Measurements from ENCODE around the gene RNF38.
"Not testable (repeated sequence)": the region's sequence is repeated elsewhere in the genome, so short reads cannot be mapped to it uniquely, and the experiment has no call there.

DNA sequence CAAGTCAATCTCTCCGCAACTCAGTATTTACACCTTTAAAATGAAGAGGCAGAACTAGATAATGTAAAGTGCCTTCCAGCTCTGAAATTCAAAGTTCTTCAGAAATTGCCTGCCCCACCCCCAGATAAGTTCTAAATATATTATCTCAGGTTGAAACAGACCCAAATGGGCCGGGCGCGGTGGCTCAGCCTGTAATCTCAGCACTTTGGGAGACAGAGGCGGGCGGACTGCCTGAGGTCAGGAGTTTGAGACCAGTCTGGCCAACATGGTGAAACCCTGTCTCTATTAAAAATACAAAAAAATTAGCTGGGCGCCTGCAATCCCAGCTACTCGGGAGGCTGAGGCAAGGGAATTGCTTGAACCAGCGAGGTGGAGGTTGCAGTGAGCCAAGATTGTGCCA, 48.5 kb upstream of the RNF38 start:
- TF ChIP-seq, protein P1, sequence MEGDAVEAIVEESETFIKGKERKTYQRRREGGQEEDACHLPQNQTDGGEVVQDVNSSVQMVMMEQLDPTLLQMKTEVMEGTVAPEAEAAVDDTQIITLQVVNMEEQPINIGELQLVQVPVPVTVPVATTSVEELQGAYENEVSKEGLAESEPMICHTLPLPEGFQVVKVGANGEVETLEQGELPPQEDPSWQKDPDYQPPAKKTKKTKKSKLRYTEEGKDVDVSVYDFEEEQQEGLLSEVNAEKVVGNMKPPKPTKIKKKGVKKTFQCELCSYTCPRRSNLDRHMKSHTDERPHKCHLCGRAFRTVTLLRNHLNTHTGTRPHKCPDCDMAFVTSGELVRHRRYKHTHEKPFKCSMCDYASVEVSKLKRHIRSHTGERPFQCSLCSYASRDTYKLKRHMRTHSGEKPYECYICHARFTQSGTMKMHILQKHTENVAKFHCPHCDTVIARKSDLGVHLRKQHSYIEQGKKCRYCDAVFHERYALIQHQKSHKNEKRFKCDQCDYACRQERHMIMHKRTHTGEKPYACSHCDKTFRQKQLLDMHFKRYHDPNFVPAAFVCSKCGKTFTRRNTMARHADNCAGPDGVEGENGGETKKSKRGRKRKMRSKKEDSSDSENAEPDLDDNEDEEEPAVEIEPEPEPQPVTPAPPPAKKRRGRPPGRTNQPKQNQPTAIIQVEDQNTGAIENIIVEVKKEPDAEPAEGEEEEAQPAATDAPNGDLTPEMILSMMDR (IDR thresholded peaks at IDR 0.05; ENCODE audit: low read depth, low read length), result not testable (repeated sequence)
- TF ChIP-seq, protein P2, sequence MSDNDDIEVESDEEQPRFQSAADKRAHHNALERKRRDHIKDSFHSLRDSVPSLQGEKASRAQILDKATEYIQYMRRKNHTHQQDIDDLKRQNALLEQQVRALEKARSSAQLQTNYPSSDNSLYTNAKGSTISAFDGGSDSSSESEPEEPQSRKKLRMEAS (IDR thresholded peaks at IDR 0.05; ENCODE audit: low read depth, low read length), result not testable (repeated sequence)

All from NB4 (cell line).